22Rv1 (cell line): ENCODE results near the gene ZDHHC6.

Source experiments
- ZFX ChIP-seq: fragments of 450-650 bp; IDR thresholded peaks from 2 replicates; pipeline ENCODE4 v1.6.1; 2017; ENCODE audit warnings: antibody characterized with exemption, borderline replicate concordance
- TF ChIP-seq, protein P1 (sequence below): fragments of 450-650 bp; IDR thresholded peaks from 2 replicates; pipeline ENCODE4 v1.5.1; 2017; ENCODE audit warnings: mild to moderate bottlenecking

DNA sequence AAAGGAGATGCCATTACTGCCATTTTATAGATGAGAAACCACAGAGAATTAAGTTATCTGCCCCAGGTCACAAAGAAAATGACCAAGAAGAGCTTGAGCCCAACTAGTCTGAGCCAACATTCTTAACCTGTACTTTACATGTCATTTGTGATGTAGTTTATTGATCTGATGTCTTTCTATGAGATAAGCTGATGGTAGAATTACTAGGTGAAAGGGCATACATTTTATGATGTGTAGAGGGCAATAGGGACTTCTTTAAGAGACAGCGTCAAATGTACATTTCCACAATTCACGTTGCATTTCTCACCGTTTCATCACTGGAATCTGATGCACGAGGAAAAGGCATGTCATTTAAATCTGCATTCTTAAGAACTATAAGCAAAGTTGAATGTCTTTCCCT lies 61.5 kb downstream of the ZDHHC6 start:
- TF ChIP-seq, protein P1, sequence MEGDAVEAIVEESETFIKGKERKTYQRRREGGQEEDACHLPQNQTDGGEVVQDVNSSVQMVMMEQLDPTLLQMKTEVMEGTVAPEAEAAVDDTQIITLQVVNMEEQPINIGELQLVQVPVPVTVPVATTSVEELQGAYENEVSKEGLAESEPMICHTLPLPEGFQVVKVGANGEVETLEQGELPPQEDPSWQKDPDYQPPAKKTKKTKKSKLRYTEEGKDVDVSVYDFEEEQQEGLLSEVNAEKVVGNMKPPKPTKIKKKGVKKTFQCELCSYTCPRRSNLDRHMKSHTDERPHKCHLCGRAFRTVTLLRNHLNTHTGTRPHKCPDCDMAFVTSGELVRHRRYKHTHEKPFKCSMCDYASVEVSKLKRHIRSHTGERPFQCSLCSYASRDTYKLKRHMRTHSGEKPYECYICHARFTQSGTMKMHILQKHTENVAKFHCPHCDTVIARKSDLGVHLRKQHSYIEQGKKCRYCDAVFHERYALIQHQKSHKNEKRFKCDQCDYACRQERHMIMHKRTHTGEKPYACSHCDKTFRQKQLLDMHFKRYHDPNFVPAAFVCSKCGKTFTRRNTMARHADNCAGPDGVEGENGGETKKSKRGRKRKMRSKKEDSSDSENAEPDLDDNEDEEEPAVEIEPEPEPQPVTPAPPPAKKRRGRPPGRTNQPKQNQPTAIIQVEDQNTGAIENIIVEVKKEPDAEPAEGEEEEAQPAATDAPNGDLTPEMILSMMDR = no peak
- TF ChIP-seq ZFX = no peak
